ENCODE measurements around the gene ACSS2.

ACSS2 gene

DNA sequence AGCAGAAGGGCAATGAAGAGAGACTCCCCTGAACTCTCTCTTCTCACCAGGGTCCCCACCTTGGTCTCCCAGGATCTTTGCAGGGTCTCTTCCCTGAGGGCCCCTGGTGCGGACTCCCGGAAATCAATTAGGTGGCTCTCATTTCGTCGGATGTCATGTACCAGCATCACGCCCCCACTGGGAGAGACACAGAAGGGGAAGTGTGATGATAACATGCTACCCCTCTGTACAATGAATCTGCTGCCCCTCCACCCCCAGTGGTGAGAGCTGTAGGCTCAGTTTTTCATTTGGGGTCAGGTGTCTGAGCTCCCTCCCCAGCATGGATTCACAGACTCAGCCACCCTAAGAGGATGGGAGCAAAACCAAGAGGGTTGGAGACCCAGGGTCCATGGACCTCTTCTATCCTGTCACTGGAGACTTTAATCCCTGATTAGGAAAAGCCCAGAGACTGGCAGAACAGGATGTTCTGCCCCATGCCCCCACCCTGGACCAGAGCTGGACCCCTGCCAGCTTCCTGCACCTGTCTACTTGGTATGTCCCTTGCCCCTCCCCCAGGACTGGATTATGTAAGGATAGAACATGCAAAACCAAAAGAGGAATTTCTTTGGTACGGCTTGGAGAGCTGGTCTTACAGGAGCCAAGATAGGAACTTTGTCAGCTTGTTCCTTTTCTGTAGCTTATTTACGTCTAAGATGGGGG, 14.9 kb upstream of the ACSS2 start:
- DNase-seq (ENCODE audit: low read depth): no peak
- no peak overlapping the region for H3K4me3 ChIP-seq (replicated peaks; ENCODE audit: low read depth, low read length)
- TF ChIP-seq, protein P1, sequence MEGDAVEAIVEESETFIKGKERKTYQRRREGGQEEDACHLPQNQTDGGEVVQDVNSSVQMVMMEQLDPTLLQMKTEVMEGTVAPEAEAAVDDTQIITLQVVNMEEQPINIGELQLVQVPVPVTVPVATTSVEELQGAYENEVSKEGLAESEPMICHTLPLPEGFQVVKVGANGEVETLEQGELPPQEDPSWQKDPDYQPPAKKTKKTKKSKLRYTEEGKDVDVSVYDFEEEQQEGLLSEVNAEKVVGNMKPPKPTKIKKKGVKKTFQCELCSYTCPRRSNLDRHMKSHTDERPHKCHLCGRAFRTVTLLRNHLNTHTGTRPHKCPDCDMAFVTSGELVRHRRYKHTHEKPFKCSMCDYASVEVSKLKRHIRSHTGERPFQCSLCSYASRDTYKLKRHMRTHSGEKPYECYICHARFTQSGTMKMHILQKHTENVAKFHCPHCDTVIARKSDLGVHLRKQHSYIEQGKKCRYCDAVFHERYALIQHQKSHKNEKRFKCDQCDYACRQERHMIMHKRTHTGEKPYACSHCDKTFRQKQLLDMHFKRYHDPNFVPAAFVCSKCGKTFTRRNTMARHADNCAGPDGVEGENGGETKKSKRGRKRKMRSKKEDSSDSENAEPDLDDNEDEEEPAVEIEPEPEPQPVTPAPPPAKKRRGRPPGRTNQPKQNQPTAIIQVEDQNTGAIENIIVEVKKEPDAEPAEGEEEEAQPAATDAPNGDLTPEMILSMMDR (IDR thresholded peaks at IDR 0.05; ENCODE audit: low read length, missing control alignments): no peak

DNA sequence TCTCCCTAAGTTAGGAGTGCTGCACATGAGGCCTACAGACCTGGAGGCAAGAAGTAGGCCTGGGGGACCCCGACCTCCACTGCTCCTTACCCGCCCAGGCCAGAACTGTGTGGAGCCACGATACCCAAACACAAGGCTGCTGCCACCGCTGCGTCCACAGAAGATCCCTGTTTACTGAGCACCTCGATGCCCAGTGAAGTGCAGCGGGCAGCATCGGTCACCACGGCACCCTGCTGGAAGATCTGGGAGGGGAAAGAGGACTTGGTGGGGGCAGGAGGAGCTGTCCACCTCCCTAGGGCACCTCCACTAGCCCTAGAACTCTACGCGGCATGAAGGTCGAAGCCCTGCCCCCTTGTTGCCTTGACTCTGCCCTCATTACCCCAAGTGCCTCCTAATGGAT, 13.7 kb upstream of the ACSS2 start:
- TF ChIP-seq, protein P1 (IDR thresholded peaks at IDR 0.05; ENCODE audit: low read length, missing control alignments): no peak
- H3K4me3 ChIP-seq (replicated peaks; ENCODE audit: low read depth, low read length): no peak overlapping the region

DNA sequence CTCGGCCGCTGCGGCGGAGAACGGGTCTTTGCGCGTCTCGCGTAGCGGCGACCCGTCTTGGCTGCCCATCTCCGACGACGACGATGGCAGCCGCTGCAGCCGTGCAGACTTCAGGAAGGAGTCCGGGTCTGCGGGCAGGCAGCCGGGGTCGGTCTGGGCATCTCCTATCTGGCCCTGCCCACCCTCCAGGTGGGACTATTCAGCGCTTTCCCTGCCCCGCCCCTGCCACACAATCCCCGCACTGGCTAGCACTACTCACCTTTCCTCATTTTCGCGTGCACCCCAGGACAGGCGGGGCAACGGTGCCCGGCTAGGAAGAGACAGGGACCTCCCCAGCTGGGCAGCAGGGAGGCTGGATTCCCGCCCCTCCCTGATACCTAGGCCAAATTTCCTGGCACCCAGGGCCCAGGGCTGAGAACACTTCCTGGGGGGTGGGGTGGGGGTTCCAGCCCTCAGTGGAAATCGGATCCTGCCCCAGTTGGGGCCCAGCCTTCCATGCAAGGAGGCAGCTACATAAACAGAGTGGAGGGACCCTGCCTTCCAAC, 12.9 kb upstream of the ACSS2 start:
- TF ChIP-seq, protein P1 (IDR thresholded peaks at IDR 0.05; ENCODE audit: low read length, missing control alignments): no peak
- DNase-seq (ENCODE audit: low read depth): no peak
- H3K4me3 ChIP-seq (replicated peaks; ENCODE audit: low read depth, low read length): no peak overlapping the region

More for the DNA sequence above, 13.7 kb upstream of the ACSS2 start:
- DNase-seq (ENCODE audit: low read depth): no peak

DNA sequence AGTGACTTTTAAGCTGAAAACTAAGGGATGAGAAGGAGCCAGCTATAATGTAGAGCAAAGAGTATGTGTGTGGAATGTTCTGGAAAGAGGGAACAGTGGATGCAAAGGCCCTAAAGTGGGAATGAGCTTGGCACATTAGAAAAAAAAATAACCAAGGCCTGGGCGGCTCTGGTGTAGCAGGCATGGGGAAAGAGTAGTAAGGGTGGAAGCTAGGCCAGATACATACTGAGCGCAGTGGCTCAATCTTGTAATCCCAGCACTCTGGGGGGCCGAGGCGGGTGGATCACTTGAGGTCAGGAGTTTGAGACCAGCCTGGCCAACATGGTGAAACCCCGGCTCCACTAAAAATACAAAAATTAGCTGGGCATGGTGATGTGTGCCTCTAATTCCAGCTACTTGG, 12.2 kb upstream of the ACSS2 start:
- DNase-seq (ENCODE audit: low read depth): no peak
- TF ChIP-seq, protein P1 (IDR thresholded peaks at IDR 0.05; ENCODE audit: low read length, missing control alignments): no peak
- H3K4me3 ChIP-seq (replicated peaks; ENCODE audit: low read depth, low read length): no peak overlapping the region

DNA sequence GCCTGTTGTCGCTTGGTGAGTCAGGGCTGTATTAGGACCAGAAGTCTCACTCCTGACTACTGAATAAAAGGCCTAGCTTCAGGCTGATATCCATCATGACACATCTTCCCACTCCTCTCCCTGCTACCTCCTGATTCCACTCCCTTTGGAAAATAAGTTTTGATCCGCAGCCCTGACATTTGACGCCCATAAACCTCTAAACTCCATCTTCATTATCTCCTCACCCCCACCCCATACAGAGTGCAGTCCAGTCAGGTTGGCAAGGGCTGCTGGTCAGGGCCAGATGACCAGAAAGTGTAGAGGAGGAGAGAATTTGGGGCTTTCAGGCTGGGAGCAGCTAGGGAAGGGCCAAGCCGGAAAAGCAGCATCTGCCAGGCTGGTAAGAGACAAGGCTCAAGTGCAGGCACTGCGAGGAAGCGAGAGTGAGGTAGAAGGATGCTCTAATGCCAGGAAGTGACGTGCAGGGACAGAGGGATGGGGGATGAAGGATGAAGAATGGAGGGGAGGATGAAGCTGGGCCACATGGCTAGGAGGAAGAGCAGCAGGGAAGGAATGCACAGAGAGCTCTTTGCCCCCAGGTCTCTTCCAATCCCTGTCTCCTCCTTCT, 5.0 kb upstream of the ACSS2 start:
- TF ChIP-seq, protein P1 (IDR thresholded peaks at IDR 0.05; ENCODE audit: low read length, missing control alignments): no peak
- no peak overlapping the region for H3K4me3 ChIP-seq (replicated peaks; ENCODE audit: low read depth, low read length)
- no peak for DNase-seq (ENCODE audit: low read depth)

DNA sequence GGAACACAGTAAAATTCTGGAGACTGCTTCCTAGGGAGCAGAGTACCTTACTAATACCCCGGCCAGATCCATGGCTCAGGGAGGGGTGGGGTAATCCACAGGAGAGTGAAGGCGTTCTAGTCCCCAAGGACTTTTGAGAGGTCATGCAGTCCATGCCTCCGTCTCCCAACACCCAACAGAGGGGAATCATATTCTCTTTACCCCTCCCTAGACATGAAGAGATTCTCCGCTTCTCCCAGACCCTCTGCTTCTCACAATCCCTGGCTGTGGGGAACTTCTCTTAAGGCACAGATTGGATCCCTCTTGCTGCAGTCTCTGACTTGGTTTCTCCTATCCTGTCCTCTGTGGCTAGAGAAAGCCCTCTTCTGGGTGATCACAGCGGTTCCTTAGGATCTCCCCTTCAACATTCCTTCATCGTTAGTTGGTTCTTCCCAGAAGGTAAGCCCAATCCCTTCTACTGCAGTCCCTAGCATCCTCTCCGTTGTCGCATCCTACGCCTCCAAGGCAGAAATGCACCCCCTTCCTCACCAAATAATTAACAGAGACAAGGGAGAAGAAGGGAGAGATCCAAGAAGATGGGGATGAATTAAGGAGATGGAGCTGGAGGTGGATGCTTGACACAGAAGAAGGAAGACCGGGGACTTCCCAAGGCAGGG, 4.3 kb upstream of the ACSS2 start:
- DNase-seq (ENCODE audit: low read depth): no peak
- H3K4me3 ChIP-seq (replicated peaks; ENCODE audit: low read depth, low read length): peak overlapping the region; percentile 66
- TF ChIP-seq, protein P1 (IDR thresholded peaks at IDR 0.05; ENCODE audit: low read length, missing control alignments): no peak

Measured in fibroblast of pulmonary artery (primary cell).